ENCODE measurements around the gene PHGDH. TPM values are rescaled to one million over a fixed set of nuclear protein-coding genes. Genes with fewer than 3 reads are reported as not detected.

The PHGDH gene
- total RNA-seq, 1 experiment from 2014 or later: 499 TPM

- Histone ChIP-seq H3K4me3 (ENCODE audit: low read depth, low read length, poor library complexity, severe bottlenecking) (no peak overlapping the region), H3K9me3 (ENCODE audit: low read depth, low read length, poor library complexity, severe bottlenecking) (no peaks in the 10 kb centered on the region), H3K27me3 (replicated peaks; ENCODE audit: insufficient read depth, low read depth, low read length, poor library complexity) (no peaks in the 10 kb centered on the region), H3K4me1 (ENCODE audit: insufficient read depth, low read length, poor library complexity, severe bottlenecking) (no peaks in the 10 kb centered on the region), H3K36me3 (ENCODE audit: insufficient read depth, low read length, poor library complexity, severe bottlenecking) (peaks cover 100% of the 10 kb centered on the region), H3K27ac (ENCODE audit: low read depth, low read length, poor library complexity, severe bottlenecking) (no peak overlapping the region)
- POLR2A ChIA-PET (ENCODE audit: low non-redundant PET): no interaction called here
- DNase-seq (ENCODE audit: low spot score): no peak
- intact Hi-C loops (cut with micrococcal nuclease; ENCODE audit: unreplicated experiment): no loop called here
- TF ChIP-seq CTCF (conservative IDR thresholded peaks at IDR 0.05; ENCODE audit: low read depth, low read length): no peak
- TF ChIP-seq EZH2 (IDR thresholded peaks at IDR 0.05; ENCODE audit: borderline replicate concordance, low read depth, low read length, poor library complexity, severe bottlenecking): no peak
- BruUV-seq (replicated peaks): no TSS peak
- CTCF ChIA-PET: no interaction called here
Measured at GRCh38 chr1:119732465-119733168, 20.9 kb downstream of the PHGDH start.

GRCh38 chr1:119733754-119734153 is 22.0 kb downstream of the PHGDH start:
- no peak for DNase-seq (ENCODE audit: low spot score)
- H3K36me3 ChIP-seq (ENCODE audit: insufficient read depth, low read length, poor library complexity, severe bottlenecking): peaks cover 100% of the 10 kb centered on the region
- H3K4me3 ChIP-seq (ENCODE audit: low read depth, low read length, poor library complexity, severe bottlenecking): no peak overlapping the region
- H3K9me3 ChIP-seq (ENCODE audit: low read depth, low read length, poor library complexity, severe bottlenecking): no peaks in the 10 kb centered on the region
- ChIA-PET CTCF (no interaction called here), POLR2A (ENCODE audit: low non-redundant PET) (no interaction called here)
- no peaks in the 10 kb centered on the region for H3K4me1 ChIP-seq (ENCODE audit: insufficient read depth, low read length, poor library complexity, severe bottlenecking)
- no TSS peak for BruUV-seq (replicated peaks)
- intact Hi-C loops (cut with micrococcal nuclease; ENCODE audit: unreplicated experiment): no loop called here
- TF ChIP-seq EZH2 (IDR thresholded peaks at IDR 0.05; ENCODE audit: borderline replicate concordance, low read depth, low read length, poor library complexity, severe bottlenecking) (no peak), CTCF (conservative IDR thresholded peaks at IDR 0.05; ENCODE audit: low read depth, low read length) (no peak)
- H3K27me3 ChIP-seq (replicated peaks; ENCODE audit: insufficient read depth, low read depth, low read length, poor library complexity): no peaks in the 10 kb centered on the region
- no peak overlapping the region for H3K27ac ChIP-seq (ENCODE audit: low read depth, low read length, poor library complexity, severe bottlenecking)

GRCh38 chr1:119735217-119735616 is 23.5 kb downstream of the PHGDH start:
- CTCF ChIA-PET: no interaction called here
- intact Hi-C loops (cut with micrococcal nuclease; ENCODE audit: unreplicated experiment): no loop called here
- no peak overlapping the region for H3K4me3 ChIP-seq (ENCODE audit: low read depth, low read length, poor library complexity, severe bottlenecking)
- BruUV-seq (replicated peaks): no TSS peak
- no peak for TF ChIP-seq CTCF (conservative IDR thresholded peaks at IDR 0.05; ENCODE audit: low read depth, low read length)
- TF ChIP-seq EZH2 (IDR thresholded peaks at IDR 0.05; ENCODE audit: borderline replicate concordance, low read depth, low read length, poor library complexity, severe bottlenecking): no peak
- H3K27me3 ChIP-seq (replicated peaks; ENCODE audit: insufficient read depth, low read depth, low read length, poor library complexity): no peaks in the 10 kb centered on the region
- POLR2A ChIA-PET (ENCODE audit: low non-redundant PET): no interaction called here
- H3K36me3 ChIP-seq (ENCODE audit: insufficient read depth, low read length, poor library complexity, severe bottlenecking): peaks cover 100% of the 10 kb centered on the region
- H3K9me3 ChIP-seq (ENCODE audit: low read depth, low read length, poor library complexity, severe bottlenecking): no peaks in the 10 kb centered on the region
- H3K27ac ChIP-seq (ENCODE audit: low read depth, low read length, poor library complexity, severe bottlenecking): no peak overlapping the region
- no peak for DNase-seq (ENCODE audit: low spot score)
- H3K4me1 ChIP-seq (ENCODE audit: insufficient read depth, low read length, poor library complexity, severe bottlenecking): no peaks in the 10 kb centered on the region

Measured in A673 (cell line).